Neutrophil (primary cell): ENCODE data around the gene CHMP2B.

Source experiments
- H3K27ac ChIP-seq: fragments of 200-600 bp; sonication (generic); 2 replicates; pipeline ENCODE4 v1.5.1; 2016; ENCODE audit warnings: mild to moderate bottlenecking, moderate library complexity
- H3K27me3 ChIP-seq: fragments of 200-600 bp; sonication (generic); 2 replicates; pipeline ENCODE4 v1.6.0; 2016; ENCODE audit warnings: mild to moderate bottlenecking
- H3K36me3 ChIP-seq: fragments of 200-600 bp; sonication (generic); 2 replicates; pipeline ENCODE4 v1.5.1; 2017
- H3K4me1 ChIP-seq, 2 experiments: fragments of 200-600 bp in 1 of 2; sonication (generic) in 1 of 2; 1 replicate in 1 of 2; 2 replicates in 1 of 2; pipeline versions ENCODE4 v1.5.1 to v1.6.1; 2013 to 2016; ENCODE audit warnings: low read depth in 1 of 2, low read length in 1 of 2, mild to moderate bottlenecking in 1 of 2, moderate library complexity in 1 of 2; ENCODE audit not compliant: control insufficient read depth in 1 of 2, insufficient read depth in 1 of 2
- H3K4me3 ChIP-seq, 2 experiments: fragments of 200-600 bp in 1 of 2; sonication (generic) in 1 of 2; 1 replicate in 1 of 2; 2 replicates in 1 of 2; pipeline ENCODE4 v1.5.1; 2013 to 2016; ENCODE audit warnings: low read depth in 1 of 2, low read length in 1 of 2, mild to moderate bottlenecking in 1 of 2, moderate library complexity in 1 of 2
- H3K9me3 ChIP-seq: fragments of 200-600 bp; sonication (generic); 2 replicates; pipeline ENCODE4 v1.5.1; 2016
- TF ChIP-seq, protein P1 (sequence below): fragments of 200-600 bp; sonication (generic); IDR thresholded peaks from 2 replicates; pipeline ENCODE4 v1.5.1; 2016; ENCODE audit warnings: antibody characterized with exemption

CHMP2B gene

DNA sequence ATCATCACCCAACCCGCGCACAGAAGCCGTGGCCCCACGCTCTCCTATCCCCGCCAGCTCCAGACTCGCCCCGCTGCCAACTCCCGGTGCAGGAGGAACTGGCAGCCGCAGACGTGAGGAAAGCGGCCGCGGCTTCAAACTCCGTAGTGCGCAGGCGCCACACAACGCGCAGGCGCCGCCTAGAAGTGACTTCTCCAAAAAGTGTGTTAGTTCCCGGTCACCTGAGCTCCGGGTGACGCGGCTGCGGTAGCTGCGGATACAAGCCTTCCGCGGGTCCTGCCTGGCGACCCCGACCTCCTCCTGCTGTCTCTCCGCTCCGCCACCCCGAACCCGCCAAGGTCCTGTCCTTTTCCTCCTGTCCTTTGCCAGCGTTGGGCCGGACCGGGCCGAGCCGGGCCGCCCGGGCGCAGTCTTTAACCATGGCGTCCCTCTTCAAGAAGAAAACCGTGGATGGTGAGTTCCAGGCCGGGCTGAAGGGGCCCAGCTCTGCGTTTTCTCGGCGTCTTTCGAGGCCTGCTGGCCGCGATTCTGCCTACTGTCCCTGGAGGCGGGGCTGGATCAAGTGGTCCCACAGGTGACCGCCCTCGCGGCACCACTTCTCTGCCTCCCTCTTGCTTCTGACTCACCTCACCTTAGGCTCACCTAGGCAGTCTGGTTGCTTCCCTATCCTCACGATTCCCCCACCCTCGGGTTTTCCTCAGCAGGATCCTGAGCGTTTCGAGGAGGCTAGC is at the start of gene CHMP2B:
Gene CHMP2B (plus strand): TSS at position 206 of the 731 bp plus-strand sequence. CDS start 214 bp downstream, at position 420.
- H3K27ac ChIP-seq = peak within 1 kb of the TSS; percentile 93
- H3K9me3 ChIP-seq = no peaks in the 10 kb centered on the region
- H3K4me1 ChIP-seq = peaks cover 15 to 21% of the 10 kb centered on the region in 2 experiments
- TF ChIP-seq, protein P1, sequence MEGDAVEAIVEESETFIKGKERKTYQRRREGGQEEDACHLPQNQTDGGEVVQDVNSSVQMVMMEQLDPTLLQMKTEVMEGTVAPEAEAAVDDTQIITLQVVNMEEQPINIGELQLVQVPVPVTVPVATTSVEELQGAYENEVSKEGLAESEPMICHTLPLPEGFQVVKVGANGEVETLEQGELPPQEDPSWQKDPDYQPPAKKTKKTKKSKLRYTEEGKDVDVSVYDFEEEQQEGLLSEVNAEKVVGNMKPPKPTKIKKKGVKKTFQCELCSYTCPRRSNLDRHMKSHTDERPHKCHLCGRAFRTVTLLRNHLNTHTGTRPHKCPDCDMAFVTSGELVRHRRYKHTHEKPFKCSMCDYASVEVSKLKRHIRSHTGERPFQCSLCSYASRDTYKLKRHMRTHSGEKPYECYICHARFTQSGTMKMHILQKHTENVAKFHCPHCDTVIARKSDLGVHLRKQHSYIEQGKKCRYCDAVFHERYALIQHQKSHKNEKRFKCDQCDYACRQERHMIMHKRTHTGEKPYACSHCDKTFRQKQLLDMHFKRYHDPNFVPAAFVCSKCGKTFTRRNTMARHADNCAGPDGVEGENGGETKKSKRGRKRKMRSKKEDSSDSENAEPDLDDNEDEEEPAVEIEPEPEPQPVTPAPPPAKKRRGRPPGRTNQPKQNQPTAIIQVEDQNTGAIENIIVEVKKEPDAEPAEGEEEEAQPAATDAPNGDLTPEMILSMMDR = no peak
- H3K36me3 ChIP-seq = no peaks in the 10 kb centered on the region
- H3K27me3 ChIP-seq = peaks cover 35% of the 10 kb centered on the region
- peak within 1 kb of the TSS; percentile 79 to 89 for H3K4me3 ChIP-seq

DNA sequence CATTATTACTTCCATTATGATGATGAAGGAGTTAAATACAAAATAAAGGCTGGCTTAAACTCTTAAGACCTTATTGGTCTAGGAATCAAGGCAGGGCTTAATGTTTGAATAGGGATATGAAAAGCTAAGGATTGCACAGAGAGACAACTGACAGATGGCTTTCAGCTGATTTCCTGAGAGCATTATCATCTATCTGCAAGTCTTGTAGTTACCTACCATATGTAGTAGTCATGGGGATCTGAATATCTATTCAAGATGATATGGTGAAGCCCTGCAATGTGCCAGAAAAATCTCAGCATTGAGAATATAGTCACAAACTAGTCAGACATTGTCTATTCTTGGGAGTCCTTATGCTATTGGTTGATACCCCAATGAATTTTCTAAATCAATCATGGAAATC is 47.5 kb upstream of the CHMP2B start:
- Histone ChIP-seq H3K9me3 (no peaks in the 10 kb centered on the region), H3K4me3 (no peak overlapping the region), H3K27me3 (no peaks in the 10 kb centered on the region), H3K36me3 (no peaks in the 10 kb centered on the region), H3K27ac (no peak overlapping the region), H3K4me1 (no peaks in the 10 kb centered on the region)
- TF ChIP-seq, protein P1 = no peak

DNA sequence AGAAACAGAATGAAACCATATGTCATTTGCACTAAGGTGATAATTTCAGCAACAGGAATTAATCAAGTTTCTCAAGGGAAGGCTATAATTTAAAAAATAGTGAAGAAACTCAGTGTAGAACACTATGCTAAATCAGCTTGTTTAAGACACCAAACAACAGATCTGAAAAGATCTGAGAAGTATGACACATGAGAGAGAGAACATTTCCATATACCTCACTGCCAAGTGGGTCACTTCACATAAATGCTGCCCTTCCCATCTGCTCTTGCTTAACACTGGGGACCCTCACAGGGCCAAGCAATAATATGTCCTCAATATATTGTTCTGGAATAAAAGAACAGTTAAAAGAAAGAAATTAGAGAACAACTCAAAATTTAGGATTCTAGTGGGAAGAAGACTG is 45.6 kb upstream of the CHMP2B start:
- H3K4me1 ChIP-seq = no peaks in the 10 kb centered on the region
- no peaks in the 10 kb centered on the region for H3K27me3 ChIP-seq
- H3K4me3 ChIP-seq = no peak overlapping the region
- no peaks in the 10 kb centered on the region for H3K36me3 ChIP-seq
- TF ChIP-seq, protein P1 = no peak
- no peaks in the 10 kb centered on the region for H3K9me3 ChIP-seq
- no peak overlapping the region for H3K27ac ChIP-seq

- Histone ChIP-seq H3K9me3 (no peaks in the 10 kb centered on the region), H3K27ac (no peak overlapping the region), H3K4me3 (no peak overlapping the region), H3K36me3 (no peaks in the 10 kb centered on the region), H3K4me1 (no peaks in the 10 kb centered on the region), H3K27me3 (no peaks in the 10 kb centered on the region)
- TF ChIP-seq, protein P1 = no peak
These were observed 45.1 kb upstream of the CHMP2B start for GRCh38 chr3:87182023-87182422.

DNA sequence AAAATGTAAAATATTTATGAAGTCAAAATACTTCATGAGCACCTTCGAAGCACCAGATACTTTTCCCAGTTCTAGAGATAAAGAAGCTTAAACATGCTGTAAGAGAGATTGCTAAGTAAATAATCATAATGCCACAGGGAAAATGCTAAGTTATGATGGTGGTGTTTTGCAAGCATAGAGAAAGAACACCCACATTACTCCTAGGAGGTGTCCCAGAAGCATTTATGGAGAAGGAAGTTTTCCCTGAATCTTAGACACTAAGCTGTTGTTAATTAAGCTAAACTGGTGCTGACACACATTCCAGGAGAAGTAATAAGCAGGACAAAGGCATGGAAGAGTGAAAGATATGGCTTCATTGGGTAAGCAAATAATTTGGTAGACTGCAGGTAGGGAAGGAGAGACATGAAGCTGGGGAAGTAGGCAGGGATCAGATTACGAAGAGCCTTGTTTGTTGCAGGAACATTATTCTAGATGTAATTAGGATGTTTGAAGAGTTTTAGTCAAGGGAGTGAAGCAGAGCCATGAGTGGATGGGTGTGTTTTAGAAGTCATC is 40.4 kb upstream of the CHMP2B start:
- H3K36me3 ChIP-seq = no peaks in the 10 kb centered on the region
- no peak overlapping the region for H3K27ac ChIP-seq
- TF ChIP-seq, protein P1 = no peak
- H3K9me3 ChIP-seq = no peaks in the 10 kb centered on the region
- no peaks in the 10 kb centered on the region for H3K4me1 ChIP-seq
- H3K27me3 ChIP-seq = no peaks in the 10 kb centered on the region
- H3K4me3 ChIP-seq = no peak overlapping the region
